SK-N-SH treated with all-trans-retinoic acid at 6 μM for 48 hours (cell line): Measurements from ENCODE around the gene ZNF180.

Experiments used
- ATAC-seq: fragments of 200-7000 bp; cut with Tn5 transposase; 3 replicates; pipeline ENCODE4 v1.9.1; 2020; ENCODE audit warnings: mild to moderate bottlenecking, moderate library complexity
- ARNTL ChIP-seq: fragments of 450-650 bp; formaldehyde crosslinking; IDR thresholded peaks from 2 replicates; pipeline ENCODE4 v1.5.0; 2020; ENCODE audit warnings: low read depth, mild to moderate bottlenecking, moderate library complexity, borderline replicate concordance
- BACH2 ChIP-seq: fragments of 250-450 bp; sonication (Bioruptor Pico); IDR thresholded peaks from 2 replicates; pipeline ENCODE4 v1.9.0; 2021; ENCODE audit warnings: mild to moderate bottlenecking, borderline replicate concordance
- CSDC2 ChIP-seq: fragments of 250-450 bp; sonication (Bioruptor Pico); IDR thresholded peaks from 2 replicates; pipeline ENCODE4 v1.5.0; 2020; ENCODE audit warnings: mild to moderate bottlenecking, moderate library complexity
- ESRRG ChIP-seq: fragments of 250-450 bp; sonication (Bioruptor Pico); IDR thresholded peaks from 2 replicates; pipeline ENCODE4 v1.6.1; 2021; ENCODE audit warnings: mild to moderate bottlenecking
- ISL1 ChIP-seq: fragments of 250-450 bp; sonication (Bioruptor Pico); IDR thresholded peaks from 2 replicates; pipeline ENCODE4 v2.1.2; 2022; ENCODE audit warnings: mild to moderate bottlenecking, moderate library complexity
- PPARA ChIP-seq: fragments of 250-450 bp; sonication (Bioruptor Pico); IDR thresholded peaks from 2 replicates; pipeline ENCODE4 v1.5.0; 2020; ENCODE audit warnings: mild to moderate bottlenecking, borderline replicate concordance
- RARB ChIP-seq: fragments of 250-450 bp; sonication (Bioruptor Pico); IDR thresholded peaks from 2 replicates; pipeline ENCODE4 v1.8.0; 2021; ENCODE audit warnings: mild to moderate bottlenecking, moderate library complexity
- SNAI2 ChIP-seq: fragments of 250-450 bp; sonication (Bioruptor Pico); IDR thresholded peaks from 2 replicates; pipeline ENCODE4 v1.5.0; 2020; ENCODE audit warnings: mild to moderate bottlenecking, moderate library complexity
- TCF4 ChIP-seq: fragments of 250-450 bp; sonication (Bioruptor Pico); IDR thresholded peaks from 2 replicates; pipeline ENCODE4 v1.8.0; 2021; ENCODE audit warnings: mild to moderate bottlenecking, moderate library complexity, borderline replicate concordance
- ZC3H10 ChIP-seq: fragments of 250-450 bp; sonication (Bioruptor Pico); IDR thresholded peaks from 2 replicates; pipeline ENCODE4 v1.5.1; 2021; ENCODE audit warnings: mild to moderate bottlenecking, moderate library complexity
- ZFP3 ChIP-seq: fragments of 250-450 bp; sonication (Bioruptor Pico); IDR thresholded peaks from 2 replicates; pipeline ENCODE4 v1.5.0; 2020; ENCODE audit warnings: mild to moderate bottlenecking, moderate library complexity
- ZFP30 ChIP-seq: fragments of 450-650 bp; formaldehyde crosslinking; IDR thresholded peaks from 2 replicates; pipeline ENCODE4 v1.5.0; 2022; ENCODE audit warnings: mild to moderate bottlenecking, moderate library complexity
- ZNF565 ChIP-seq: fragments of 450-650 bp; formaldehyde crosslinking; conservative IDR thresholded peaks from 2 replicates; pipeline ENCODE4 v1.5.0; 2020; ENCODE audit warnings: low read depth, mild to moderate bottlenecking, moderate library complexity
- ZNF70 ChIP-seq: fragments of 450-650 bp; formaldehyde crosslinking; IDR thresholded peaks from 2 replicates; pipeline ENCODE4 v1.5.0; 2020; ENCODE audit warnings: mild to moderate bottlenecking, moderate library complexity
- ZNF8 ChIP-seq: fragments of 450-650 bp; formaldehyde crosslinking; IDR thresholded peaks from 2 replicates; pipeline ENCODE4 v1.5.0; 2020; ENCODE audit warnings: mild to moderate bottlenecking, moderate library complexity
- TF ChIP-seq, protein P1 (sequence below): fragments of 250-450 bp; sonication (Bioruptor Pico); IDR thresholded peaks from 2 replicates; pipeline ENCODE4 v1.8.0; 2021; ENCODE audit warnings: low read depth, mild to moderate bottlenecking, moderate library complexity, borderline replicate concordance
- TF ChIP-seq, protein P2 (sequence below): fragments of 250-450 bp; sonication (Bioruptor Pico); IDR thresholded peaks from 2 replicates; pipeline ENCODE4 v1.5.0; 2020; ENCODE audit warnings: mild to moderate bottlenecking, moderate library complexity
- TF ChIP-seq, protein P3 (sequence below): fragments of 250-450 bp; sonication (Bioruptor Pico); IDR thresholded peaks from 2 replicates; pipeline ENCODE4 v1.8.0; 2020; ENCODE audit warnings: mild to moderate bottlenecking, moderate library complexity, borderline replicate concordance
- TF ChIP-seq, protein P4 (sequence below): fragments of 250-450 bp; sonication (Bioruptor Pico); IDR thresholded peaks from 2 replicates; pipeline ENCODE4 v1.5.1; 2020; ENCODE audit warnings: low read depth, mild to moderate bottlenecking, moderate library complexity

ZNF180 gene

GRCh38 chr19:44499962-44500949, at the start of gene ZNF180:
TSS of gene ZNF180 (minus strand) at chr19:44500522. CDS start at chr19:44497334, 3,188 bp downstream.
- ATAC-seq, result peak; percentile 94
- TF ChIP-seq ZC3H10 (CRISPR knock-in tag), result no peak
- TF ChIP-seq ZFP30 (CRISPR knock-in tag), result no peak
- TF ChIP-seq, protein P1, sequence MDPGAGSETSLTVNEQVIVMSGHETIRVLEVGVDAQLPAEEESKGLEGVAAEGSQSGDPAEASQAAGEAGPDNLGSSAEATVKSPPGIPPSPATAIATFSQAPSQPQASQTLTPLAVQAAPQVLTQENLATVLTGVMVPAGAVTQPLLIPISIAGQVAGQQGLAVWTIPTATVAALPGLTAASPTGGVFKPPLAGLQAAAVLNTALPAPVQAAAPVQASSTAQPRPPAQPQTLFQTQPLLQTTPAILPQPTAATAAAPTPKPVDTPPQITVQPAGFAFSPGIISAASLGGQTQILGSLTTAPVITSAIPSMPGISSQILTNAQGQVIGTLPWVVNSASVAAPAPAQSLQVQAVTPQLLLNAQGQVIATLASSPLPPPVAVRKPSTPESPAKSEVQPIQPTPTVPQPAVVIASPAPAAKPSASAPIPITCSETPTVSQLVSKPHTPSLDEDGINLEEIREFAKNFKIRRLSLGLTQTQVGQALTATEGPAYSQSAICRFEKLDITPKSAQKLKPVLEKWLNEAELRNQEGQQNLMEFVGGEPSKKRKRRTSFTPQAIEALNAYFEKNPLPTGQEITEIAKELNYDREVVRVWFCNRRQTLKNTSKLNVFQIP (CRISPR knock-in tag), result 0 out of 2 replicates have a peak, but pooled peaks have one; percentile 36
- no peak for TF ChIP-seq SNAI2 (CRISPR knock-in tag)
- TF ChIP-seq CSDC2 (CRISPR knock-in tag), result no peak; the same call in 1 of the 2 replicates
- TF ChIP-seq, protein P2, sequence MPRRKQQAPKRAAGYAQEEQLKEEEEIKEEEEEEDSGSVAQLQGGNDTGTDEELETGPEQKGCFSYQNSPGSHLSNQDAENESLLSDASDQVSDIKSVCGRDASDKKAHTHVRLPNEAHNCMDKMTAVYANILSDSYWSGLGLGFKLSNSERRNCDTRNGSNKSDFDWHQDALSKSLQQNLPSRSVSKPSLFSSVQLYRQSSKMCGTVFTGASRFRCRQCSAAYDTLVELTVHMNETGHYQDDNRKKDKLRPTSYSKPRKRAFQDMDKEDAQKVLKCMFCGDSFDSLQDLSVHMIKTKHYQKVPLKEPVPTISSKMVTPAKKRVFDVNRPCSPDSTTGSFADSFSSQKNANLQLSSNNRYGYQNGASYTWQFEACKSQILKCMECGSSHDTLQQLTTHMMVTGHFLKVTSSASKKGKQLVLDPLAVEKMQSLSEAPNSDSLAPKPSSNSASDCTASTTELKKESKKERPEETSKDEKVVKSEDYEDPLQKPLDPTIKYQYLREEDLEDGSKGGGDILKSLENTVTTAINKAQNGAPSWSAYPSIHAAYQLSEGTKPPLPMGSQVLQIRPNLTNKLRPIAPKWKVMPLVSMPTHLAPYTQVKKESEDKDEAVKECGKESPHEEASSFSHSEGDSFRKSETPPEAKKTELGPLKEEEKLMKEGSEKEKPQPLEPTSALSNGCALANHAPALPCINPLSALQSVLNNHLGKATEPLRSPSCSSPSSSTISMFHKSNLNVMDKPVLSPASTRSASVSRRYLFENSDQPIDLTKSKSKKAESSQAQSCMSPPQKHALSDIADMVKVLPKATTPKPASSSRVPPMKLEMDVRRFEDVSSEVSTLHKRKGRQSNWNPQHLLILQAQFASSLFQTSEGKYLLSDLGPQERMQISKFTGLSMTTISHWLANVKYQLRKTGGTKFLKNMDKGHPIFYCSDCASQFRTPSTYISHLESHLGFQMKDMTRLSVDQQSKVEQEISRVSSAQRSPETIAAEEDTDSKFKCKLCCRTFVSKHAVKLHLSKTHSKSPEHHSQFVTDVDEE, result 0 out of 2 replicates have a peak, but pooled peaks have one; percentile 44
- no peak for TF ChIP-seq ESRRG (CRISPR knock-in tag)
- 0 out of 2 replicates have a peak, but pooled peaks have one; percentile 9 for TF ChIP-seq ARNTL (CRISPR knock-in tag)
- TF ChIP-seq ZFP3, result 0 out of 2 replicates have a peak, but pooled peaks have one; percentile 65
- TF ChIP-seq ZNF565, result 0 out of 2 replicates have a peak, but pooled peaks have one; percentile 49
- TF ChIP-seq, protein P3, sequence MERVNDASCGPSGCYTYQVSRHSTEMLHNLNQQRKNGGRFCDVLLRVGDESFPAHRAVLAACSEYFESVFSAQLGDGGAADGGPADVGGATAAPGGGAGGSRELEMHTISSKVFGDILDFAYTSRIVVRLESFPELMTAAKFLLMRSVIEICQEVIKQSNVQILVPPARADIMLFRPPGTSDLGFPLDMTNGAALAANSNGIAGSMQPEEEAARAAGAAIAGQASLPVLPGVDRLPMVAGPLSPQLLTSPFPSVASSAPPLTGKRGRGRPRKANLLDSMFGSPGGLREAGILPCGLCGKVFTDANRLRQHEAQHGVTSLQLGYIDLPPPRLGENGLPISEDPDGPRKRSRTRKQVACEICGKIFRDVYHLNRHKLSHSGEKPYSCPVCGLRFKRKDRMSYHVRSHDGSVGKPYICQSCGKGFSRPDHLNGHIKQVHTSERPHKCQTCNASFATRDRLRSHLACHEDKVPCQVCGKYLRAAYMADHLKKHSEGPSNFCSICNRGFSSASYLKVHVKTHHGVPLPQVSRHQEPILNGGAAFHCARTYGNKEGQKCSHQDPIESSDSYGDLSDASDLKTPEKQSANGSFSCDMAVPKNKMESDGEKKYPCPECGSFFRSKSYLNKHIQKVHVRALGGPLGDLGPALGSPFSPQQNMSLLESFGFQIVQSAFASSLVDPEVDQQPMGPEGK, result peak; percentile 52; the same call in 1 of the 2 replicates
- TF ChIP-seq ISL1 (CRISPR knock-in tag), result no peak

DNA sequence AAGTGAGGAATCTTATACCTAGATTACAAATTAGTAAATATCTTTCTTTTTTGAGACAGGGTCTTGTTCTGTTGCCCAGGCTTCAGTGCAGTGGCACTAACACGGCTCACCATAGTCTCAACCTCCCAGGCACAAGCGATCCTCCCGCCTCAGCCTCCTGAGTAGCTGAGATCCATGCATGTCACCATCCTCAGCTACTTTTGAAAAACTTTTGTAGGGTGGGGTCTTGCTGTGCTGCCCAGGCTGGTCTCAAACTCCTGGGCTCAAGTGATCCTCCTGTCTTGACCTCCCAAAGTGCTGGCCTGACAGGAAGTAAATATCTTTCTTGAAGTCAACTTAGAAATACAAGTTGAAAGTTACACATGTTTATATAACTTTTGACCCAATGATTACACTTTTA, 49.2 kb upstream of the ZNF180 start:
- no peak for TF ChIP-seq ZFP3
- no peak for TF ChIP-seq ZC3H10 (CRISPR knock-in tag)
- no peak for TF ChIP-seq ZNF8
- TF ChIP-seq, protein P1 (CRISPR knock-in tag), result no peak
- no peak for TF ChIP-seq ZNF70
- TF ChIP-seq ARNTL (CRISPR knock-in tag), result no peak
- TF ChIP-seq PPARA, result no peak
- TF ChIP-seq BACH2, result no peak
- TF ChIP-seq ZFP30 (CRISPR knock-in tag), result no peak
- no peak for ATAC-seq

DNA sequence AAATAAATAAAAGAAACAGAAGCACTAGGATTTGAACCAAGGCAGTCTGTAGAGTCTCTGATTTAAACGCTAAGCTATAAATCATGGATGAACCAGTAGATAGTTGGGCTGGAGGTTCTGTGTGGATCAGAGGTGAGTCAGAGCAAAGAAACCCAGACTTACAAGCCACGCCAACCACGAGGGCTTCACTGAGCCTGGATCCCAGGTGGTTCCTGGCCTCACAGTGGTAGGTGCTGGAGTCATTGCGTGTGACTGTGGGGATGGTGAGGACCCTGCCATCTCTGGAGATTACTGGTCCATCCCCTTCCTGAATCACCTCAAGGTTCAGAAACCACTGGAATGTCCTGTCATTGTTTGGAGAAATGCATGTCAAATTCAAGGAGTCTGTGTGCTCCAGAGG, 48.4 kb upstream of the ZNF180 start:
- TF ChIP-seq ZC3H10 (CRISPR knock-in tag), result no peak
- no peak for TF ChIP-seq TCF4 (CRISPR knock-in tag)
- TF ChIP-seq, protein P4, sequence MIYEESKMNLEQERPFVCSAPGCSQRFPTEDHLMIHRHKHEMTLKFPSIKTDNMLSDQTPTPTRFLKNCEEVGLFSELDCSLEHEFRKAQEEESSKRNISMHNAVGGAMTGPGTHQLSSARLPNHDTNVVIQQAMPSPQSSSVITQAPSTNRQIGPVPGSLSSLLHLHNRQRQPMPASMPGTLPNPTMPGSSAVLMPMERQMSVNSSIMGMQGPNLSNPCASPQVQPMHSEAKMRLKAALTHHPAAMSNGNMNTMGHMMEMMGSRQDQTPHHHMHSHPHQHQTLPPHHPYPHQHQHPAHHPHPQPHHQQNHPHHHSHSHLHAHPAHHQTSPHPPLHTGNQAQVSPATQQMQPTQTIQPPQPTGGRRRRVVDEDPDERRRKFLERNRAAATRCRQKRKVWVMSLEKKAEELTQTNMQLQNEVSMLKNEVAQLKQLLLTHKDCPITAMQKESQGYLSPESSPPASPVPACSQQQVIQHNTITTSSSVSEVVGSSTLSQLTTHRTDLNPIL (CRISPR knock-in tag), result no peak
- TF ChIP-seq, protein P3, result no peak
- no peak for TF ChIP-seq RARB (CRISPR knock-in tag)
- TF ChIP-seq BACH2, result no peak
- TF ChIP-seq, all 23 proteins: peak for 0
- no peak for ATAC-seq
